Fibroblast of peridontal ligament (primary cell): ENCODE results near the gene FOXD4.
"Not testable (repeated sequence)": the region's sequence is repeated elsewhere in the genome, so short reads cannot be mapped to it uniquely, and the experiment has no call there.

Experiments
- DNase-seq: peaks from one replicate; pipeline ENCODE4 v3.0.0-alpha.2; 2010; ENCODE audit errors: extremely low read depth

The FOXD4 gene

DNA sequence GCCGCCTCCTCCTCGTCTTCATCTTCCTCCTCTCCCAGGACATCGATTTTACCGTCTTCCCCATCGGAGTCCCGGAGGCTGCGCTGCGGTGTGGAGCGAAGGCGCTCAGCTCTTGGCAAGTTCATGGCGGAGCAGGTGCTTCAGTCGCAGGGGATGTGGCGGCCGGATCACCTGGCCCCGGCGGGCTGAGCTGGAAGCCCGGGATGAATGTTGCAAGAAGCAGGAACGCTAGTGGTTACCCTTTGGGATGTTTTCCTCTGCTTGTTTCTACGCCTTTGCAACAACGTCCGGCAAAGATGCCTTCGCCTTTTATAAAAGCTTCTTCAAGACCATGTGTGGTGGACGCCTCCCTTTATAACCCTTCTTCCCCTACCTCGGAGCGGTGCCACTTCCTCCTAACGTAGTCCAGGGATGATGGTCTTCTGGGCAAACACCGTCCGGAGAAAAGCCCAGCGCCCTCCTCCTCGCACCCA is at the start of gene FOXD4:
FOXD4 (minus strand) TSS at position 423 of the 473 bp plus-strand sequence; CDS start at position 125, 298 bp downstream.
- DNase-seq, result not testable (repeated sequence)

DNA sequence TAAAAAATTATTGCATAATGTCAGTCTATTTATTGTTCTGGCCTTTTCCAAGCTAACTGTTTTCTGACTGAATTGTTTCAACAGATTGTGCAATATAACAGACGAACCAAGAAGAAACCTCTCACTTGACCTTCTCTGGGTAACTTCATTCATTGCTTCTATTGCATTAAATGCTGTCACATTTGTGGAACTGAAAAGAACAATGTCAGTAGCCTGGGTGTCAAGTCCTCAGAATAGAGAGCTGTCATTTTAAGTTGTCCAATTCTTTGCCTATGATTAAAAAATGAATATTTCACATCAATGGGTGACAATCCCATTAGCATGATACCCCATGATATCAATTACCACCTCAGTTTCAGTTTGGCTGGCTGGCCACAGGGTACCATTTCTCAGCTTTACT is 41.7 kb upstream of the FOXD4 start:
- peak; percentile 43 for DNase-seq

DNA sequence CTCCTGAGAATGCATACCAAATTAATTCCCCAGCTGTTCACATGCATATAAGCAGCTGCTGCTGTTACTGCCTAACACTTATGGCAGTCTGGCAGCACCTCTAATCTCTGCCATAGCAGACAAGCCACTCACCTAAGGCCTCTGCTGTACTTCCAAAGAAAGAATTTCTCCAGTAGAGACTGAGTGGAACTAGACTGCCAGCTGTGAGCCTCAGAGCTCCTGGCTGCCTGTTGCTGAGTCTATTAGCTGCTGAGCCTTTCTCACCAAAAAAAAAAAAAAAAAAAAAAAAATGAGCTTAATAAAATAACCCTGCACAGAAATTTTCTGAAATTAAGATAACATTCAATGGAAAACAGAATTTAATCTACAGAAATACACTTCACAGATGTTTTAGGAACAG is 33.0 kb upstream of the FOXD4 start:
- DNase-seq, result not testable (repeated sequence)

DNA sequence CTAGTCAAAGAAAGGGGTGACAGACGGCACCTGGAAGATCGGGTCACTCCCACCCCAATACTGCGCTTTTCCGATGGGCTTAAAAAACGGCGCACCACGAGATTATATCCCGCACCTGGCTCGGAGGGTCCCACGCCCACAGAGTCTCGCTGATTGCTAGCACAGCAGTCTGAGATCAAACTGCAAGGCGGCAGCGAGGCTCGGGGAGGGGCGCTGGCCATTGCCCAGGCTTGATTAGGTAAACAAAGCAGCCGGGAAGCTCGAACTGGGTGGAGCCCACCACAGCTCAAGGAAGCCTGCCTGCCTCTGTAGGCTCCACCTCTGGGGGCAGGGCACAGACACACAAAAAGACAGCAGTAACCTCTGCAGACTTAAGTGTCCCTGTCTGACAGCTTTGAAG is 21.7 kb upstream of the FOXD4 start:
- DNase-seq, result not testable (repeated sequence)

DNA sequence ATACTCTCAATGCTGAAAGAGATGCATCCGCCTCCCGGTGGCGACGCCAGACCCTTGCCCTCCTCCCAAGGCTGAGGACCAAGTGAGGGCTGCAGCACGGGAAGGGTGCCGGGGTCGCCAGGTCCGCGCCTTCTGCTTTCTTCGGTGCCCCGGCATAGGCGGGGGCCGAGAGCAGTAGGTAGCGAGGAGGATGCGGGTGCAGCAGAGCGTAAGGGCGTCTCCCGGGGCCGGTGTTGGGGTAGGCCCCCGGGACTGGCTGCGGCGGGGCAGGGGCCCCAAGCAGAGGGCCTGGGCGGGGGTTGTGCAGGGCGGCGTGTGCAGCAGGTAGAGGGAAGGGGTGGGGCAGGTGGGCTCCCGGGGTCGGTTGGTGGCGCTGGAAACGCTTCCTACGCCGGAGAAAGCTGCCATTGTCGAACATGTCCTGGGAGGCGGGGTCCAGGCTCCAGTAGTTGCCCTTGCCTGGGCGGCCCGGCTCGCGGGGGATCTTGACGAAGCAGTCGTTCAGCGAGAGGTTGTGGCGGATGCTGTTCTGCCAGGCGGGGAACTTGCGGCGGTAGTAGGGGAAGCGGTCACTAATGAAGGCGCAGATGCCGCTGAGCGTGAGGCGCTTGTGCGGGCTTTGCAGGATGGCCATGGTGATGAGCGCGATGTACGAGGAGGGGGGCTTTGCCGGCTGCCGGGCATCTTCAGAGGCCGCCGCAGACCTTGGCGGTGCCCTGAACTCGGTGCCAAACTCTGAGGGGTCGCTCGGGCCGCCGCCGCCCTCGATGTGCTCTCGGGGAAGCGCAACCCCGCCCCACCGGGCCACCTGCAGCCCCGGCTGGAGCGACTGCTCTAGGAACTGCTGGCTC is 848 bp downstream of the FOXD4 start:
- not testable (repeated sequence) for DNase-seq

DNA sequence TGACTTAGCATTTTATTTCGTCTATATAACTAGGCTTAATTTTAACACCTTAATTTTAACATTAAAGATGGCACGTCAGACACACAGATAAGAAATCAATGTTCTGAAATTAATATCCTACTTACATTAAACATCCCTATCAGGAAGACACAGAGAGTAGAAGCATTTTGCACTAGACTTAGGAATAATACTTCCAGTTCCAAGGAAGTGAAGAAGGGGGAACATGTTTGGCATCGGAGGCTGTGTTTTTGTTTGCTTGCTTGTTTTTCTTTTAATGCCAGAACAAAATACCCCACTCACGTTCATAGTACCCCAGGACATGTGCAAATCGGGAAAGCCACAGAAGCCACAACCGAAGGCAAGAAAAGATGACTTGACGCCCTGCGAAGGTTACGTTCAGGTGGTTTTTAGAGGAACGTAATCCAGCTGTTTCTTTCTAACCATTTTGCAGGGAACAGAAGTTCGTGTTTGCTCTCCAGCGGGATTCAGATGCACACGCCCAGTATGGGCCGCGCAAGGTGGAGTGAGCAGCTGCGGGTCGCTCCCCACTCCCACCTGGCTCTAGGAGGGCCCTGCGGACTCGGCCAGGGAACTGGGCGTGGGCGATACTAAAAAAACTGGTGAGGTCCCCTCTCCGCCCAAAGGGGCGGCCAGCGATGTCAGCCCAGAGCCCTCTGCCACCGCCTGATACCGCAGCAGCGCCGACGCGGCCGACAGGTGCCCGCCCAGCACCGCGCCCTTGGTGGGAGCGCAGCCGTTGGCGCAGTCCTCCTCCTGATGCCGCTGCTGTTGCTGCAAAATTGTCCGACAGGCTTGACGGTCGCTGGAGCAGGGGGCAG is 1.8 kb downstream of the FOXD4 start:
- not testable (repeated sequence) for DNase-seq

DNA sequence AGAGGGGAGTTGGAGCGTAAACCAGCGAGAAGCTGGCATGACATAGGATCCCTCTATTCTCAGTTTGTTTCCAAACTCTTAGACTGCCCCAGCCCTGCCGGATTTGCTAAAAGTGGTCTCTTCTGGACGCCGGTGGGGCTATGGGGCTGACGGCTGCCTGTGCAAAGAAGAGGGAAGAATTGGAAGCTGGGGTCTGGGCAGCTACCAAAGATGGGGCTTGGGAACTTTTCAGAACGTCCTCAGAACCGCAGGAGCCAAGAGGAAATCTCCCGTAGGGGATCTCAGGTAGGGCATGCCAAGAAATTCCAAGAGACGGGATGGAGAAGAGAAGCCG is 3.1 kb downstream of the FOXD4 start:
- DNase-seq, result not testable (repeated sequence)

DNA sequence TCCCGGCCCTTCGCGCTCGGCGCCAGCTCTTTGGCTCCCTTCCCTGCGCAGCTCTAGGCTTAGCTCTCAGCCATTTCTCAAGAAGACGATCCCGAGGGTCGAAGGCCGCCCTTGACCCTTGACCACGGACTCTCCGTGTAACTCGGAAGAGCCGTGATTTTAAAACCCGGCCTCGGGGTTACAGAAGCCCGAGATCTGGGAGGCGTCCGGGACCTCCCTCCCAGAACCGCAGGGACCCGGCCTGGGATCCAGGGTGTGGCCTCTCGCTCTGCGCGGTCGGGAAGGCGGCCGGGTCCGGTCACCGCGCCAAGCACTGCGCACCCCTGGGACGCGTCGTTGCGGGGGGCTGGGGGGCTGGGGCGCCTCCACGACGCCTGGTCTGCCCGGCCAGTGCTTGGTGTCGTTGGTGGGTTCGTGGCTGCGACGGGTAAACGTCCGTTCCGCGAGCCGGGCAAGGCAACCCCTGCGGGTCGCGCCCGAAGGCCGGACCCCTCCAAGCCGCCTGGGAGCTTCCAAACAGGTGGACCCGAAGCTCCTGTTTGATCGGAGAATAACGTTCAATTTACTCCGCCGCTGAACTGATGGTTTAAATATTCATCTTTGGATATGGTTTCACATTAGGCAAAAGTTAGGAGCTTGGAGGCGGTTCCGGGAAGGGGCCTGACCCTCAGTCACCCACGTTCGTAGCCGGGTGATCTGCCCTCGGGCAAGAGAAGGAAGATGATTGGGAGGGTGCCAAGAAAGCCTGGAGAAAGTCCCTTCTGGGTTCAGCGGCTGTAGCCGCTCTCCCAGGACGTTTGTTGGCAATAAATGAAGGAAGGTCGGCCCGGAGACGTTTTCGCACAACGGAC is 3.7 kb downstream of the FOXD4 start:
- DNase-seq, result not testable (repeated sequence)

DNA sequence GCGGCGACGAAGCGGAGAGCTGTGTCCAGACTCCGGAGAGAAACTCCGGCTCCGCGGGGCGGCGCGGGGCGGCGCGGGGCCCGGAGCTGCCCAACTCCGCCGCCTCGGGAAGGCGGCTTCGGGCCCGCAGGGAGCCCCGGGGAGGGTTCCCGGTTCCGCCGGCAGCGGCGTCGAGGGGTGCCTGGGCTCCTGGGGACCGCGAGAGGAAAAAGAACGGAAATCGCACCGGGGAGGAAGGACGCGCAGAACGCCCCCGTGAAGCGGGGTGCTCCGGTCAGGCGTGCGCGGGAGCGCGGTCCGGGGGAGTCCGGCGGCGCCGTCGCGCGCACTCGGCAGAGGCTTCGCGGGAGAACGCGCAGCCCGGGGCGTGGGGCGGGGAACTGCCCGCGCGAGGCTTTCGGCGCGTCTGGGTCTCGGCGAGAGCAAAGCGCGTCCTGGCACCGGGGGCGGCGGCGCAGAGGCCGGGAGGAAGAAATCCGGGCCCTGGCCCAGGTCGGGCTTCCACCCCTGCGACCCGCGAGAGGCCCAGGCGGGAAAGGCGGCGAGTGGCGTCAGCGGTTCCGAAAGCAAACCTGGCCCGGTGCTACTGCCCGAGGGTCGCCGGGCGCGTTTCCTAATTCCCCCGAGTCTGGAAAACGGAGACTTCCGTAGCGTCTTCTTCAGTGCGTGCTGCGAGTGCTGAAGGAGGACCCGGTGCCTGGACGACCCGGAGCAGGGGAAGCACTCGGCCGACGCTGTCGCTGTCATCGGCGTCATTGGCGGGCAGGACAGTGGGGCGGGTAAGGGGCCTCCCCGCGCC is 4.5 kb downstream of the FOXD4 start:
- not testable (repeated sequence) for DNase-seq

DNA sequence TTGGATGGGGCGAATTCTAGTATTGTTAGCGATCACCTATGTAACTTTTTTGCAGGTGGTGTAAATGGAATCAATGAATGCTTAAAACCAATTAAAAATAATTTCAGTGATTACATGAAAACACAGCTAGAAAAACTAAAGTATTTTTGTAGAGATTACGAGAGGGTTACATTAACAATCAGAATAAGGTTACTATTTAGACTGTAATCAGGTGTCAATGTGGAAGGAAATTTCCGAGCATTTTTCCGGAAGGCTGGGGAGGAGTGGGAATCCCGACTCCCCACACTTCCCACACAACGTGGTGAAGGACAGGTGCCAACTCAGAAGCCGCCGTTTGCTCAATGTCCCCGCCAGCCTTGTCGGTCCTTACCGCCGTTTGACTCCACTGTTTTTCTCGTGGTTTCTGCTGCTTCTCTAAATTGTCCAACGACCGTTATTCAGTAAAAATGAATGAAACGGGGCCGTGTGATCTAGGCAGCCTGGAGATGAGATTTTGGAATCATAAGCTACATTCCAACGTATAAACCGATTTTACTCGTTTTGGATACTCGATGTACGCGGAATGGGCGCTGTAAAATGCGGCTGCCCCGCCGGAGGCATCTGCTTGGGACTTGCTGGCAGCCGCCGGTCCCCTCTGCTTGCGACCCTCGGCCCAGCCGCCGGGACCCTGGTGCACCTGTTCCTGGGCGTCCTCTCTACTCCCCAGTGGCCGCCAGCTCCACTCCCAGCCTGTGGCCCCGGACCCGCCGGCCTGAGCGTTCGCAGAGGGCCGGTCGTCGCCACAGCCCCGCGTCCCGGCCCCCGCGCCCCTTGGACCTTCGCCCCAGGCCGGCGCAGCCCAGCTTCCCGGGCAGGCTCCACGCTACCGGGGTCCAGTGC is 5.4 kb downstream of the FOXD4 start:
- DNase-seq, result not testable (repeated sequence)

DNA sequence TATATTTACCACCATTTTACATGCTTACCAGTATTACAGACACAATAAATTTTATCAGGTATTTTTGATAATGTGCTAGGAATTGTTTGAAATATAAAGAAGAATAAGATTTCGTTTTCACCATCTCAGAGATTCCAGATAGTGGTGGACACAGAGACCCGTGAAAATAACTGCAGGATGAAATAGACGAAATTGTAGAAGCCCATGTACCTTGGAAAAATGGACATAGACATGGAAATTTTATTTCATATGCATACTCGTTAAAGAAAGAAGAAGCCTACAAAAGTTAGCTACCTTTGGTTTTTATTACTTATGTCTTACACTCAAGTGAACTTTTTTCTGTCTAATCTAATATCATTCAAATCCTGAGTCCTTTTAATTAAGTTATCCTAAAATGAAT is 7.5 kb downstream of the FOXD4 start:
- not testable (repeated sequence) for DNase-seq

DNA sequence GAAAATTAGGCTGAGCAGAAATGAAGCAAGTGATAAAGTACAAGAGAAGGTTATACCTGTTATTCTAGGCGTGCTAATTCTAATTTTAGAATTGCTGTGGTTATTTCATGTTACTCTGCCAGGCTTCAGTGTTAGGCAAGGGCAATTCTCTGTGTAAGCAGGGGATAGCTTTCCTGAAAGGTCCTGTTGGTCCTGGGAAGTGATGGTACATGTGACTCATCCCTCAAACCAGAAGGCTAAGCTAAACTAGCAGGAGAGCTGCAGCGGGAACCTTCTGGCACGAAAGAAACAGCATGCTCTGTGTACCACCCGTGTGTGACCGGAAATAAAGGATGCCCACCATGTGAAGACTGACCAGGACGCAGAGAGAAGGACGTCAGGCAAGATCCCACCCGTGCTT is 8.7 kb downstream of the FOXD4 start:
- not testable (repeated sequence) for DNase-seq

DNA sequence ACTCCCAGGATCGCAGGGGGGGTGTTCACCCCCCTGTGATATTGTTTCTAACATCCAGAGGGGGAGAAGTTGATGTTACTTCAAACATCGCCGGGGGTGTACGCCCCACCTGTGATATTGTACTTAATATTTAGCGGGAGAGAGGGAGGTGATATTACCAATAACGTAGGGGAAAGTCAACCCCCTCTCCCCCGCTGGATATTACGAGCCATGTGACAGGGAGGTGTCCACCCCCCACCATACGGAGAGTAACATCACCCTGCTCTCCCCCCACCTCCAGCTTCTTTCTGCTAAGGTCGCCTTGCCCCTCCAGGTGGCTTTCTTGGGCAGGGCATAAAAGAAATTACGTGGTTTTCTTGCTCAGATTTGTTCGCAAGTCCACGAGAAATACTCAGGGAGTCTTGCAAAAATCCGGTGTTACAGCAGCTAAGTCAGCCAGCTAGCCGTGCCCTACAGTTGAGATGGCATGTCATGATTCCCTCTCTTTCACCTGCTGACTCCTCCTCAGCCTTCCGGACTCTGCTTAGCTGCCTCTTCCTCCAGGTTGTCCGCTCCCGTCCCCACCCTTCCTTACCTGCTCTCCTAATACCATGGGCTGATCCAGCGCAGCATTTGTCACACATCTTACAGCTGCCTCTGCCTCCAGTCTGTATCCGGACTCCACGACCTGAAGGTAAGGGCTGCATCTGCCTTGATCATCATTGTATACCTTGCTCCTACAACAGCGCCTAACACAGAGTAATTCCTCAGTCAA is 9.3 kb downstream of the FOXD4 start:
- not testable (repeated sequence) for DNase-seq

DNA sequence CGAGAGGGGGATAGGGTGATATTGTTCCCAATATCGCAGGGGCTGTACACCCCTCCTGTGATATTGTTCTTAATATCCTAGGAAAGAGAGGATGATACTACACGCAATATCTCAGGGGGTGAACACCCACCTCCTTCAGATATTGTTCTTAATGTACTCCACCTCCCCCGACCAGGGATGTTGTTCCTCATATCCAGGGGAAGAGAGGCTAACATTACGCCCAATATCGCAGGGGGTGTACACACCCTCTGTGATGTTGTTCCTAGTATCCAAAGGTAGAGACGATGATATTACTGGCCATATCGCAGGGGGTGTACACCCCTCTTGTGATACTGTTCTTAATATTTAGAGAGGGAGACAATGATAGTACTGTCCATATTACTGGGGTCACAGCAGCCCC is 12.2 kb downstream of the FOXD4 start:
- not testable (repeated sequence) for DNase-seq

DNA sequence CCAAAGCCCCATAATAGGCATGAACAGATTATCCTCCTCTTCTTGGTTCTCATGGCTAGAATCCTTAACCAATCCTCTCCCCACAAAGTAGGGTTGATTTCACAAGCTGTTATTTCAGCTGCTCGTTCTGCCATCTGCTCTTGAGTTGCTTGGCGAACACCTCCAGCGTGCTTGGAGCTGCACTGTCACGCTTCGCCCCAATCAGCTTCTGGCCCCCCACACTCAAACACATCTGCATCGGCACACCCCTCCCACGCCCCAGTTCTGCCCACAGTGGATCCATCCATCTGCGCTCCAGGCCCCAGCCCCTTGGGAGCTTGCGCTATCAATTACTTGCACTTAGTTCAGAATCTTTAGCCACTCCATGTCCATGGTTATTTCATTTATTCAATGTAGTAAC is 17.8 kb downstream of the FOXD4 start:
- not testable (repeated sequence) for DNase-seq

DNA sequence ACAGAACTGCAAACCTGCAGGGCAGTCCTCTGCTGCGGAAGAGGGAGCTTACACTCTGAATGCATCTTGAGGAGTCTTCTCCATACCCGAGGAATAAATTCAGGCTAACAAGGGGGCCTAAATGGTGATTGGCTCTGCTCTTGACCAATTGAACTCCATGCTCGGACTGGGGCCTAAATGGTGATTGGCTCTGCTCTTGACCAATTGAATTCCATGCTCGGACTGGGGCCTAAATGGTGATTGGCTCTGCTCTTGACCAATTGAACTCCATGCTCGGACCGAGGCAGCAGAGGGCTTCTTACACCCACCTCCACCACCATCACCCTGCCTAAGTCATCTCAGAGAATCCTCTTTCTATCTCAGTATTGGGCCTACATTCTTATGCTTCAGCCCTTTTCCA is 18.4 kb downstream of the FOXD4 start:
- not testable (repeated sequence) for DNase-seq

DNA sequence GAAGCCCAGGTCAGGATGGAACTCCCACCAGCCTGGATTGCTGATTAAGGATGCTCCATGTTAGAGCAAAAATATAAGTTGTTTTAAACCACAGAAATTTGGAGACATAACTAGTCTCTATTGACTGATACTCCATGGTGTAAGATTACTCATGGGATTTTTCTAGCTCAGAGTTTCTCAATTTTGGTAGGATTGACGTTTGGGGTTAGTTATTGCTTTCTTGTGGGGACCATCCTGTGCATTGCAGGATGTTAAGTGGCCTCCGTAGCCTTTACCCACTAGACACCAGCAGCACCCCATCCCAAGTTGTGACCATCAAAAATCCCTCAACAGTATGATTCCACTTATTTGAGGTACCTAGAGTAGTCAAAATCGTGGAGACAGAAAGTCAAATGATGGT is 19.4 kb downstream of the FOXD4 start:
- not testable (repeated sequence) for DNase-seq

DNA sequence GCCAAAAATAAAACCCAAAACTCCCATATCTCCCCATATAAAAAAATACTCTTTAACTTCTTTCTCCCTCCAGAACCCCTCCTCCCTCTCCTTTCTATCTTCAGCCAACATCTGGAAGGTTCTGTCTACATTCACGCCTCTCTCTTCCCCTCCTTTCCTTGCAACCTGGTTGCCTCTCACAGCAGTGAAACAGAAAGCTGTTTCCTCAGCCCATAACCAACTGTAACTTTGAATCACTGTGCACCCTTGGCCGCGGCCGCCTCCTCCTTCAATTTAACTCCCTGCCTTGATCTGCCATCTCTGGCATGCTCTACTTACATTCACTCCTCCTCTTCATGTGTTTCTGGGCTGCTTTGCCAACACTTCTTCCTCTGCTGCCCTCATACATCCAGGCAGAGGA is 23.2 kb downstream of the FOXD4 start:
- DNase-seq, result not testable (repeated sequence)

DNA sequence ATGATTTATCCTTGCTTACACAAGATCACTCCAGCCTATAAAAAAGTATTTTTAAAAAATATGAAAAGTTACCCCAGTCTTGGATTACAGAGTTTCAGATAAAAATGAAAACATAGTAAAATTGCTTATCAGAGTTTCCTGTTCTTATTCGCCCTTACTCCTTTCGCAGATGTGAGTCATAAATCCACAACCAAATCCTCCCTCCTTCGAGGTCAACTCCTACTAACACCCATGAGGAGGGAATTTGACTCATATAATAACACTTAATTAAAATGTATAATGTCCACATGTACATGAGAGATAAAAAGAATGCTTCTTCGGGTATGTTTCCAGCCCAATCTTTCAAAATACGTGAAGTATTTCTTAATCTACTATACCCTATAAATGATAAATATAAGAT is 23.9 kb downstream of the FOXD4 start:
- DNase-seq, result not testable (repeated sequence)
